ENCODE data around the gene VTI1A.

VTI1A gene

DNA sequence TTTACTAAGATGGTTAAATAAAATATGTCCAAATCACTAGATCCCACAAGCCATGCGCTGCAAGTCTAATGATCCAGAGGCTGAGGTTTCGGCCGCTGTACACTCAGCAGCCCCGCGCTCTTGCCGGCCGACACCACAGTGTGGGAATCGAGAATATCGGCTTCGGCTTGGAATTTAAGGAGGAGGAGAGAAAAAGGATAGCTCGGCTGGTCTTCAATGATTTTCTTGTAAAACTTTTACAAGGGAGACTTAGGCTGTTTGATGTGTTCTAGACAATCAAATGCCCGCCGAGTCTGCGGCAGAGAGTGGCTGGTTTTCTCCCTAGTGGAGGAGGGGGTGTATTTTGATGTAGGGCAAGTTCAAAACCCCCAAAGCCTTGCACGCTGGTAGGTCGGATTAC, 384.8 kb downstream of the VTI1A start:
- no peak overlapping the region for H3K9ac ChIP-seq

DNA sequence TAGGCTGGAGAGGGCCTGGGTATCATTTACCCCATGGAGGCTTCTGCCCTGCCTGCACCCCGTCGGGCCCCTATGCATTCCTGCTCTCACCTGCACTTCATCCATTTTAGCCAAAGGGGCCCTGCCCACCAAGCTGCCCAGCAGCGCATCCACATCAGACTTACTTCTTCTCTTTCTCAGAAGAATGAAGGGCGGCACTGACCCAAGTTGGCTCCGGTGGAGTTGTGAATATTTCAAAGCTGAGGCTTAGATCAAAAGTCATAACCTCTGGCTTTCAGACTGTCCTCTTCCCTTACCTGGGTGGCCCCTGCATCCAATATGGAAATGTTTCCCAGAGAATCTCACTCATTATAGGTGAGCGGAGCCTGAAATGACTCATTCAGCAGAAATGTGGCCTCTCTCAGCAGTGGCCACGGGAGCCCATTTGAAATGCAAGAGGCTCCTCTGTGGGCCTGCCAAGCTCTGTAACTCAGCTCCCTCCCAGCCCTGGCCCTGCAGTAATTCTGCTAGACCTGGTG, 385.4 kb downstream of the VTI1A start:
- no peak overlapping the region for H3K4me2 ChIP-seq
- H3K27ac ChIP-seq, result no peak overlapping the region
- H3K36me3 ChIP-seq (ENCODE audit: insufficient read depth), result no peaks in the 10 kb centered on the region
- TF ChIP-seq, protein P1, sequence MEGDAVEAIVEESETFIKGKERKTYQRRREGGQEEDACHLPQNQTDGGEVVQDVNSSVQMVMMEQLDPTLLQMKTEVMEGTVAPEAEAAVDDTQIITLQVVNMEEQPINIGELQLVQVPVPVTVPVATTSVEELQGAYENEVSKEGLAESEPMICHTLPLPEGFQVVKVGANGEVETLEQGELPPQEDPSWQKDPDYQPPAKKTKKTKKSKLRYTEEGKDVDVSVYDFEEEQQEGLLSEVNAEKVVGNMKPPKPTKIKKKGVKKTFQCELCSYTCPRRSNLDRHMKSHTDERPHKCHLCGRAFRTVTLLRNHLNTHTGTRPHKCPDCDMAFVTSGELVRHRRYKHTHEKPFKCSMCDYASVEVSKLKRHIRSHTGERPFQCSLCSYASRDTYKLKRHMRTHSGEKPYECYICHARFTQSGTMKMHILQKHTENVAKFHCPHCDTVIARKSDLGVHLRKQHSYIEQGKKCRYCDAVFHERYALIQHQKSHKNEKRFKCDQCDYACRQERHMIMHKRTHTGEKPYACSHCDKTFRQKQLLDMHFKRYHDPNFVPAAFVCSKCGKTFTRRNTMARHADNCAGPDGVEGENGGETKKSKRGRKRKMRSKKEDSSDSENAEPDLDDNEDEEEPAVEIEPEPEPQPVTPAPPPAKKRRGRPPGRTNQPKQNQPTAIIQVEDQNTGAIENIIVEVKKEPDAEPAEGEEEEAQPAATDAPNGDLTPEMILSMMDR (conservative IDR thresholded peaks at IDR 0.05; ENCODE audit: low read depth, low read length), result no peak
- no peaks in the 10 kb centered on the region for H3K27me3 ChIP-seq (ENCODE audit: insufficient read depth, low read depth)
- no peaks in the 10 kb centered on the region for H4K20me1 ChIP-seq (ENCODE audit: insufficient read depth)
- H3K4me1 ChIP-seq (ENCODE audit: low read depth, poor library complexity, severe bottlenecking), result no peaks in the 10 kb centered on the region
- H3K4me3 ChIP-seq (IDR thresholded peaks at IDR 0.05; ENCODE audit: insufficient read depth, low read depth, low read length), result no peak overlapping the region
- no peaks in the 10 kb centered on the region for H3K79me2 ChIP-seq (ENCODE audit: insufficient read depth, low read depth)
- H3K9ac ChIP-seq, result no peak overlapping the region
- H2AFZ ChIP-seq (ENCODE audit: low read depth), result no peak overlapping the region

More for the DNA sequence above, 384.8 kb downstream of the VTI1A start:
- H3K79me2 ChIP-seq (ENCODE audit: insufficient read depth, low read depth), result no peaks in the 10 kb centered on the region
- H3K36me3 ChIP-seq (ENCODE audit: insufficient read depth), result no peaks in the 10 kb centered on the region
- no peak overlapping the region for H2AFZ ChIP-seq (ENCODE audit: low read depth)
- no peaks in the 10 kb centered on the region for H4K20me1 ChIP-seq (ENCODE audit: insufficient read depth)
- H3K27me3 ChIP-seq (ENCODE audit: insufficient read depth, low read depth), result no peaks in the 10 kb centered on the region
- no peak overlapping the region for H3K4me3 ChIP-seq (IDR thresholded peaks at IDR 0.05; ENCODE audit: insufficient read depth, low read depth, low read length)
- H3K4me2 ChIP-seq, result no peak overlapping the region
- H3K27ac ChIP-seq, result no peak overlapping the region
- TF ChIP-seq, protein P1 (conservative IDR thresholded peaks at IDR 0.05; ENCODE audit: low read depth, low read length), result no peak
- H3K4me1 ChIP-seq (ENCODE audit: low read depth, poor library complexity, severe bottlenecking), result no peaks in the 10 kb centered on the region

DNA sequence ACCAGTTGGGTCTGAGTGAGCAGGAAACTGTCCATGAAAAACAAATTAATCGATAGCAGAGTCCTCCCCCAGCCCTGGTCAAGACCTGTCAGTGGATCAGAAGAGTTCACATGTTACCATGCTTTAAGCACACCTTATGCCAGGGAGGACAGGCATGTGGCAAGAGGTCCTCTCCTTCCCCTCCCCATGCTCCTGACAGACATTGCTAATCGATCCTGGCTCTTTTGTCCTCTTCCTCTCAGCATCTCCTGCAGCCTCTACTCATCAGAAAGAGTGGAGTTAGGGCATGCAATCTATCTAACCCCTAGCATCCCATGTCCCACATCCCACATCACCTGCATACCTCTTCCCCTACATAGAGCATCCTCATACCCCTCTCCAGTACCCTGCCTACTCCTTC, 385.9 kb downstream of the VTI1A start:
- H3K9ac ChIP-seq, result no peak overlapping the region
- no peak overlapping the region for H3K4me2 ChIP-seq
- TF ChIP-seq, protein P1 (conservative IDR thresholded peaks at IDR 0.05; ENCODE audit: low read depth, low read length), result no peak
- H3K4me3 ChIP-seq (IDR thresholded peaks at IDR 0.05; ENCODE audit: insufficient read depth, low read depth, low read length), result no peak overlapping the region
- no peak overlapping the region for H3K27ac ChIP-seq
- no peaks in the 10 kb centered on the region for H3K36me3 ChIP-seq (ENCODE audit: insufficient read depth)
- H4K20me1 ChIP-seq (ENCODE audit: insufficient read depth), result no peaks in the 10 kb centered on the region
- no peaks in the 10 kb centered on the region for H3K79me2 ChIP-seq (ENCODE audit: insufficient read depth, low read depth)
- H2AFZ ChIP-seq (ENCODE audit: low read depth), result no peak overlapping the region
- H3K4me1 ChIP-seq (ENCODE audit: low read depth, poor library complexity, severe bottlenecking), result no peaks in the 10 kb centered on the region
- H3K27me3 ChIP-seq (ENCODE audit: insufficient read depth, low read depth), result no peaks in the 10 kb centered on the region

DNA sequence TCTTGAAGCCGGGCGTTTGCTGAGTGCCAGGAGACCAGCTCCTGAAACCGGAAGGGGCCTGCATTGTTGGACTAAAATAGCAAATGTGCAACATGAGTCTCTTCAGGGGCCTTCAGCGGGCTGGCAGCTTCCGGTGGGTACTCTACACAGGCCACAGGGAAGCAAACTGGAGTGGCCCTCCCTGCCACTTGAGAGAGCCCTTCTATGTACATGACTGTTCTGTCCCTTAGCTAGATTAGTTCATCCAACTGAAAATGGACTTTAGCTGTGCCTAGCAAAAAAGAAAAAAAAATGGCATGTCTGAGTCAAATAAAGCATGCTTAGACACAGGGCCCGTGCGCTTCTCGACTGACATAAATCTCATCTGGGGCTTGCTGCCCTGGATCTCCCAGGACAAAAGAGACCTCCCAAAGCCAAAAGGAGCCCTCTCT, 387.8 kb downstream of the VTI1A start:
- H3K9ac ChIP-seq, result no peak overlapping the region
- H3K4me2 ChIP-seq, result no peak overlapping the region
- H3K4me1 ChIP-seq (ENCODE audit: low read depth, poor library complexity, severe bottlenecking), result no peaks in the 10 kb centered on the region
- H3K27ac ChIP-seq, result no peak overlapping the region
- H3K79me2 ChIP-seq (ENCODE audit: insufficient read depth, low read depth), result no peaks in the 10 kb centered on the region
- TF ChIP-seq, protein P1 (conservative IDR thresholded peaks at IDR 0.05; ENCODE audit: low read depth, low read length), result no peak
- H2AFZ ChIP-seq (ENCODE audit: low read depth), result no peak overlapping the region
- H3K36me3 ChIP-seq (ENCODE audit: insufficient read depth), result no peaks in the 10 kb centered on the region
- no peaks in the 10 kb centered on the region for H4K20me1 ChIP-seq (ENCODE audit: insufficient read depth)
- H3K27me3 ChIP-seq (ENCODE audit: insufficient read depth, low read depth), result no peaks in the 10 kb centered on the region
- no peak overlapping the region for H3K4me3 ChIP-seq (IDR thresholded peaks at IDR 0.05; ENCODE audit: insufficient read depth, low read depth, low read length)
